ENCODE data around the gene ZFAND3.
A peak's percentile ranks its signal among the peaks of the same experiment; 100 is the strongest.

Gene ZFAND3

GRCh38 chr6:37922563-37922962 is 103.0 kb downstream of the ZFAND3 start:
- Mint-ChIP-seq H3K27ac (no peak overlapping the region), H3K4me1 (ENCODE audit: low read depth) (peaks cover 12% of the 10 kb centered on the region), H3K9me3 (no peaks in the 10 kb centered on the region), H3K27me3 (ENCODE audit: low read depth) (no peaks in the 10 kb centered on the region), H3K36me3 (ENCODE audit: low read depth) (no peaks in the 10 kb centered on the region), H3K4me3 (no peak overlapping the region)
- DNase-seq (ENCODE audit: low spot score), result no peak

GRCh38 chr6:37923514-37923913 is 104.0 kb downstream of the ZFAND3 start:
- Mint-ChIP-seq H3K27me3 (ENCODE audit: low read depth) (no peaks in the 10 kb centered on the region), H3K4me3 (no peak overlapping the region), H3K4me1 (ENCODE audit: low read depth) (peaks cover 12% of the 10 kb centered on the region), H3K36me3 (ENCODE audit: low read depth) (no peaks in the 10 kb centered on the region), H3K27ac (no peak overlapping the region), H3K9me3 (no peaks in the 10 kb centered on the region)
- no peak for DNase-seq (ENCODE audit: low spot score)

- Mint-ChIP-seq H3K4me3 (no peak overlapping the region), H3K36me3 (ENCODE audit: low read depth) (peaks cover 2% of the 10 kb centered on the region), H3K27me3 (ENCODE audit: low read depth) (no peaks in the 10 kb centered on the region), H3K9me3 (no peaks in the 10 kb centered on the region), H3K27ac (no peak overlapping the region), H3K4me1 (ENCODE audit: low read depth) (peaks cover 10% of the 10 kb centered on the region)
- DNase-seq (ENCODE audit: low spot score), result no peak
Measured at GRCh38 chr6:37926661-37927060, 107.1 kb downstream of the ZFAND3 start.

GRCh38 chr6:37928217-37928616 is 108.7 kb downstream of the ZFAND3 start:
- Mint-ChIP-seq H3K4me1 (ENCODE audit: low read depth) (peaks cover 10% of the 10 kb centered on the region), H3K4me3 (no peak overlapping the region), H3K27me3 (ENCODE audit: low read depth) (no peaks in the 10 kb centered on the region), H3K27ac (no peak overlapping the region), H3K36me3 (ENCODE audit: low read depth) (peaks cover 2% of the 10 kb centered on the region), H3K9me3 (no peaks in the 10 kb centered on the region)
- DNase-seq (ENCODE audit: low spot score), result no peak

- H3K27me3 Mint-ChIP-seq (ENCODE audit: low read depth), result no peaks in the 10 kb centered on the region
- H3K4me1 Mint-ChIP-seq (ENCODE audit: low read depth), result peaks cover 6% of the 10 kb centered on the region
- no peak overlapping the region for H3K27ac Mint-ChIP-seq
- no peak for DNase-seq (ENCODE audit: low spot score)
- peaks cover 5% of the 10 kb centered on the region for H3K36me3 Mint-ChIP-seq (ENCODE audit: low read depth)
- no peaks in the 10 kb centered on the region for H3K9me3 Mint-ChIP-seq
- no peak overlapping the region for H3K4me3 Mint-ChIP-seq
Measured at GRCh38 chr6:37930288-37930971, 110.9 kb downstream of the ZFAND3 start.

GRCh38 chr6:37931066-37931465 is 111.5 kb downstream of the ZFAND3 start:
- DNase-seq (ENCODE audit: low spot score), result no peak
- no peak overlapping the region for H3K27ac Mint-ChIP-seq
- no peaks in the 10 kb centered on the region for H3K9me3 Mint-ChIP-seq

GRCh38 chr6:37934276-37934675 is 114.7 kb downstream of the ZFAND3 start:
- Mint-ChIP-seq H3K4me1 (ENCODE audit: low read depth) (peaks cover 19% of the 10 kb centered on the region), H3K9me3 (no peaks in the 10 kb centered on the region), H3K36me3 (ENCODE audit: low read depth) (peaks cover 5% of the 10 kb centered on the region)

More at GRCh38 chr6:37931066-37931465, 111.5 kb downstream of the ZFAND3 start:
- Mint-ChIP-seq H3K36me3 (ENCODE audit: low read depth) (peaks cover 5% of the 10 kb centered on the region), H3K4me1 (ENCODE audit: low read depth) (peaks cover 11% of the 10 kb centered on the region), H3K4me3 (no peak overlapping the region), H3K27me3 (ENCODE audit: low read depth) (no peaks in the 10 kb centered on the region)

GRCh38 chr6:37936150-37936549 is 116.6 kb downstream of the ZFAND3 start:
- Mint-ChIP-seq H3K4me3 (no peak overlapping the region), H3K4me1 (ENCODE audit: low read depth) (peaks cover 19% of the 10 kb centered on the region), H3K36me3 (ENCODE audit: low read depth) (peaks cover 5% of the 10 kb centered on the region), H3K27ac (peak overlapping the region; percentile 10), H3K27me3 (ENCODE audit: low read depth) (no peaks in the 10 kb centered on the region), H3K9me3 (no peaks in the 10 kb centered on the region)
- DNase-seq (ENCODE audit: low spot score), result no peak

More at GRCh38 chr6:37934276-37934675, 114.7 kb downstream of the ZFAND3 start:
- Mint-ChIP-seq H3K27me3 (ENCODE audit: low read depth) (no peaks in the 10 kb centered on the region), H3K27ac (no peak overlapping the region), H3K4me3 (no peak overlapping the region)
- no peak for DNase-seq (ENCODE audit: low spot score)

GRCh38 chr6:37936906-37937305 is 117.4 kb downstream of the ZFAND3 start:
- Mint-ChIP-seq H3K4me1 (ENCODE audit: low read depth) (peaks cover 17% of the 10 kb centered on the region), H3K36me3 (ENCODE audit: low read depth) (peaks cover 3% of the 10 kb centered on the region), H3K4me3 (no peak overlapping the region), H3K27me3 (ENCODE audit: low read depth) (no peaks in the 10 kb centered on the region), H3K27ac (no peak overlapping the region), H3K9me3 (no peaks in the 10 kb centered on the region)
- no peak for DNase-seq (ENCODE audit: low spot score)

GRCh38 chr6:37938909-37939308 is 119.4 kb downstream of the ZFAND3 start:
- peaks cover 2% of the 10 kb centered on the region for H3K36me3 Mint-ChIP-seq (ENCODE audit: low read depth)
- no peak for DNase-seq (ENCODE audit: low spot score)
- H3K27ac Mint-ChIP-seq, result no peak overlapping the region
- peaks cover 26% of the 10 kb centered on the region for H3K4me1 Mint-ChIP-seq (ENCODE audit: low read depth)
- H3K4me3 Mint-ChIP-seq, result no peak overlapping the region
- no peaks in the 10 kb centered on the region for H3K9me3 Mint-ChIP-seq
- no peaks in the 10 kb centered on the region for H3K27me3 Mint-ChIP-seq (ENCODE audit: low read depth)

- no peak for DNase-seq (ENCODE audit: low spot score)
- H3K27me3 Mint-ChIP-seq (ENCODE audit: low read depth), result no peaks in the 10 kb centered on the region
- no peak overlapping the region for H3K27ac Mint-ChIP-seq
- peaks cover 26% of the 10 kb centered on the region for H3K4me1 Mint-ChIP-seq (ENCODE audit: low read depth)
- H3K9me3 Mint-ChIP-seq, result no peaks in the 10 kb centered on the region
- H3K36me3 Mint-ChIP-seq (ENCODE audit: low read depth), result no peaks in the 10 kb centered on the region
- H3K4me3 Mint-ChIP-seq, result no peak overlapping the region
Measured at GRCh38 chr6:37940074-37940847, 120.7 kb downstream of the ZFAND3 start.

GRCh38 chr6:37941871-37942270 is 122.3 kb downstream of the ZFAND3 start:
- Mint-ChIP-seq H3K27ac (no peak overlapping the region), H3K36me3 (ENCODE audit: low read depth) (no peaks in the 10 kb centered on the region), H3K27me3 (ENCODE audit: low read depth) (no peaks in the 10 kb centered on the region), H3K9me3 (no peaks in the 10 kb centered on the region), H3K4me3 (no peak overlapping the region), H3K4me1 (ENCODE audit: low read depth) (peaks cover 16% of the 10 kb centered on the region)
- no peak for DNase-seq (ENCODE audit: low spot score)

- no peak overlapping the region for H3K27ac Mint-ChIP-seq
- no peaks in the 10 kb centered on the region for H3K36me3 Mint-ChIP-seq (ENCODE audit: low read depth)
- H3K4me3 Mint-ChIP-seq, result no peak overlapping the region
- H3K27me3 Mint-ChIP-seq (ENCODE audit: low read depth), result no peaks in the 10 kb centered on the region
- H3K9me3 Mint-ChIP-seq, result no peaks in the 10 kb centered on the region
- no peak for DNase-seq (ENCODE audit: low spot score)
- peaks cover 13% of the 10 kb centered on the region for H3K4me1 Mint-ChIP-seq (ENCODE audit: low read depth)
Measured at GRCh38 chr6:37942606-37943376, 123.3 kb downstream of the ZFAND3 start.

All from T-helper 2 cell treated with Interferon-gamma antibody and Interleukin-4, amounts not matched to agents 5 μg/mL and 100 μg/mL, for 36 hours (primary cell).